Stimulated activated CD4-positive, alpha-beta T cell treated with anti-CD3 and anti-CD28 coated beads, Interleukin-4, amount 100 ng/mL, for 1 hour (primary cell): ENCODE measurements around the gene COQ8B.
"Not testable (repeated sequence)": the region's sequence is repeated elsewhere in the genome, so short reads cannot be mapped to it uniquely, and the experiment has no call there.

Experiments
- DNase-seq: peaks from one replicate; pipeline ENCODE4 v3.0.0-alpha.2; 2020

Gene COQ8B

GRCh38 chr19:40663695-40664692 is 52.7 kb downstream of the COQ8B start:
- DNase-seq: no peak

- peak; percentile 96 for DNase-seq
Observed at GRCh38 chr19:40662925-40663694, 53.6 kb downstream of the COQ8B start.

- no peak for DNase-seq
Observed at GRCh38 chr19:40661616-40662015, 55.1 kb downstream of the COQ8B start.

- no peak for DNase-seq
Observed at GRCh38 chr19:40659566-40659965, 57.1 kb downstream of the COQ8B start.

- DNase-seq: no peak
Observed at GRCh38 chr19:40659116-40659515, 57.6 kb downstream of the COQ8B start.

GRCh38 chr19:40658031-40658430 is 58.7 kb downstream of the COQ8B start:
- no peak for DNase-seq

GRCh38 chr19:40655684-40656083 is 61.0 kb downstream of the COQ8B start:
- DNase-seq: not testable (repeated sequence)

- DNase-seq: not testable (repeated sequence)
Observed at GRCh38 chr19:40652303-40652702, 64.4 kb downstream of the COQ8B start.

GRCh38 chr19:40650749-40651305 is 65.9 kb downstream of the COQ8B start:
- DNase-seq: no peak

- DNase-seq: not testable (repeated sequence)
Observed at GRCh38 chr19:40649903-40650675, 66.6 kb downstream of the COQ8B start.

GRCh38 chr19:40646743-40647254 is 69.9 kb downstream of the COQ8B start:
- no peak for DNase-seq

GRCh38 chr19:40642757-40643305 is 73.9 kb downstream of the COQ8B start:
- no peak for DNase-seq

GRCh38 chr19:40642051-40642706 is 74.5 kb downstream of the COQ8B start:
- no peak for DNase-seq
